Testis (tissue), 3 donors: ENCODE results near the gene ECM1. TPM values are rescaled to one million over a fixed set of nuclear protein-coding genes. Genes with fewer than 3 reads are reported as not detected.
A peak's percentile ranks its signal among the peaks of the same experiment; 100 is the strongest.

Experiments
- DNase-seq: peaks from one replicate; pipeline ENCODE4 v3.0.0-alpha.2; 2019
- H3K27ac ChIP-seq, 2 donors: fragments of 200-600 bp; sonication (generic); one replicate each; pipeline ENCODE4 v1.5.1; 2019
- H3K27me3 ChIP-seq: fragments of 200-600 bp; sonication (generic); one replicate; pipeline ENCODE4 v1.5.1; 2019
- H3K36me3 ChIP-seq: fragments of 200-600 bp; sonication (generic); one replicate; pipeline ENCODE4 v1.5.1; 2017; ENCODE audit warnings: low read depth; ENCODE audit errors: missing control alignments
- H3K4me1 ChIP-seq: fragments of 200-600 bp; sonication (generic); one replicate; pipeline ENCODE4 v1.5.1; 2019
- H3K4me3 ChIP-seq, 2 donors: fragments of 200-600 bp; sonication (generic); one replicate each; pipeline ENCODE4 v1.5.1; 2017 to 2019
- H3K9me3 ChIP-seq: fragments of 200-600 bp; sonication (generic); one replicate; pipeline ENCODE4 v1.5.1; 2017
- CTCF ChIP-seq, 3 experiments: fragments of 450-650 bp in 2 of 3; fragments of 200-600 bp in 1 of 3; sonication (generic) in 1 of 3; IDR thresholded peaks; one replicate each; pipeline ENCODE4 v1.5.1; 2016 to 2019; ENCODE audit warnings: antibody characterized with exemption in 3 of 3, mild to moderate bottlenecking in 2 of 3, moderate library complexity in 1 of 3
- POLR2A ChIP-seq: fragments of 450-650 bp; IDR thresholded peaks from one replicate; pipeline ENCODE4 v1.6.1; 2017; ENCODE audit warnings: antibody characterized with exemption, mild to moderate bottlenecking, moderate library complexity
- WGBS, 2 donors: methylation state at CpG; one replicate each; pipeline ENCODE4 v1.1.5; 2018; 5-methylcytosine and 5-hydroxymethylcytosine counted together
- intact Hi-C: fragments of 100-400 bp; cut with DNase I; formaldehyde crosslinking; loops from one replicate; pipeline ENCODE4 v1.15.1; 2023; ENCODE audit warnings: low total_unique reads
- polyA plus RNA-seq: library from polyadenylated mRNA; stranded (reverse); fragments of 350-450 nt; fragmentation: Illumina TruSeq; extraction: RNeasy Lipid Tissue Mini Kit (QIAGEN cat#74804); gene quantifications from one replicate; pipeline ENCODE4 v1.2.3, GENCODE V29; 2014; ENCODE audit warnings: low read depth, low replicate concordance; ENCODE audit not compliant: insufficient read depth
- total RNA-seq, 2 donors: library from RNA; depleted of rRNA; stranded (reverse); fragments of >200 nt; gene quantifications; one replicate each; pipeline ENCODE4 v1.2.3, GENCODE V29; 2016

Gene ECM1
- total and polyA plus RNA-seq, 3 donors from 2014 or later = 4.6 to 16.9 (median 5.0) TPM

GRCh38 chr1:150484861-150485260, 23.0 kb upstream of the ECM1 start:
- intact Hi-C loops = no loop called here

GRCh38 chr1:150486966-150487762, 20.7 kb upstream of the ECM1 start, which contains the start of gene TARS2:
TARS2 (plus strand) TSS chr1:150487419; CDS start chr1:150487451, 32 bp downstream.
- 0 to 1% methylated on average over 30 of the region's 30 CpGs for whole genome bisulfite sequencing, 2 donors
- Histone ChIP-seq H3K36me3 (no peaks in the 10 kb centered on the region), H3K27me3 (no peaks in the 10 kb centered on the region), H3K4me1 (peaks cover 6% of the 10 kb centered on the region), H3K4me3 (peak within 1 kb of the TSS; percentile 70 to 82), H3K9me3 (no peaks in the 10 kb centered on the region), H3K27ac (peak within 1 kb of the TSS; percentile 50 to 74)
- TF ChIP-seq POLR2A = no peak
- peak in 2 of 3 experiments; percentile 49 to 79 for TF ChIP-seq CTCF (IDR thresholded peaks at IDR 0.05)
- DNase-seq = peak; percentile 98
- intact Hi-C loops = no loop called here

More at GRCh38 chr1:150484861-150485260, 23.0 kb upstream of the ECM1 start:
- no peaks in the 10 kb centered on the region for H3K36me3 ChIP-seq
- H3K27me3 ChIP-seq = no peaks in the 10 kb centered on the region
- peaks cover 6% of the 10 kb centered on the region for H3K4me1 ChIP-seq
- WGBS, 2 donors = 33 to 41% methylated on average over 2 of the region's 2 CpGs
- no peak for TF ChIP-seq CTCF (IDR thresholded peaks at IDR 0.05)
- no peak for TF ChIP-seq POLR2A
- no peak overlapping the region for H3K27ac ChIP-seq
- no peak for DNase-seq
- no peaks in the 10 kb centered on the region for H3K9me3 ChIP-seq
- no peak overlapping the region for H3K4me3 ChIP-seq

GRCh38 chr1:150487763-150488115, 20.2 kb upstream of the ECM1 start:
- H3K27me3 ChIP-seq = no peaks in the 10 kb centered on the region
- H3K36me3 ChIP-seq = no peaks in the 10 kb centered on the region
- WGBS, 2 donors = 0 to 2% methylated on average over 7 of the region's 7 CpGs
- TF ChIP-seq CTCF (IDR thresholded peaks at IDR 0.05) (no peak), POLR2A (no peak)
- peak overlapping the region in 1 of 2 donors; percentile 50 for H3K27ac ChIP-seq
- no peaks in the 10 kb centered on the region for H3K9me3 ChIP-seq
- peak overlapping the region; percentile 70 to 82 for H3K4me3 ChIP-seq
- peaks cover 6% of the 10 kb centered on the region for H3K4me1 ChIP-seq
- no peak for DNase-seq
- intact Hi-C loops = no loop called here

DNA sequence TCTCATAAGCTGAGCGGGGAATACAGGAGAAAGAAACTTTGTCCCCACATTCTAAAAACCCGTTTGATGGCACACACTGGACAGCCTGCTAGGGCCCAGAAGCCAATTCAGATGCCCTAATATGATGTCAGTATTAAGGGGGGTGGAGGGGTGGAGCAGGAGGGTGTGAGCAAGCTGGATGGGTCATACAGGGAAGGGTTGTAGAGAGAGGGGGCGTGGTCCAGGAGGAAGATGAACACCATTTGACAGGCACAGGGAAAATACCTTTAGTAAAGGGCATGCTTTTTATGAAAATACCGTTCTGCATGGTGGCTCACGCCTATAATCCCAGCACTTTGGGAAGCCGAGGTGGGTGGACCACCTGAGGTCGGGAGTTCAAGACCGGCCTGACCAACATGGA, 14.7 kb upstream of the ECM1 start:
- Histone ChIP-seq H3K4me1 (peaks cover 1% of the 10 kb centered on the region), H3K4me3 (no peak overlapping the region), H3K27me3 (no peaks in the 10 kb centered on the region), H3K9me3 (no peaks in the 10 kb centered on the region), H3K36me3 (no peaks in the 10 kb centered on the region), H3K27ac (no peak overlapping the region)
- DNase-seq = no peak
- WGBS, 2 donors = 93 to 94% methylated on average over 8 of the region's 8 CpGs
- TF ChIP-seq POLR2A = no peak
- TF ChIP-seq CTCF (IDR thresholded peaks at IDR 0.05) = no peak
- intact Hi-C loops = no loop called here

- no peaks in the 10 kb centered on the region for H3K36me3 ChIP-seq
Measured at GRCh38 chr1:150498342-150498741, 9.6 kb upstream of the ECM1 start.

More at GRCh38 chr1:150498342-150498741, 9.6 kb upstream of the ECM1 start:
- 96 to 97% methylated on average over 10 of the region's 10 CpGs for WGBS, 2 donors
- intact Hi-C loops = no loop called here
- TF ChIP-seq POLR2A (no peak), CTCF (IDR thresholded peaks at IDR 0.05) (no peak)
- no peak overlapping the region for H3K4me3 ChIP-seq
- no peak overlapping the region for H3K27ac ChIP-seq
- H3K4me1 ChIP-seq = no peaks in the 10 kb centered on the region
- DNase-seq = no peak
- no peaks in the 10 kb centered on the region for H3K27me3 ChIP-seq
- H3K9me3 ChIP-seq = no peaks in the 10 kb centered on the region
